Camera-type eye (tissue), 1 donor: Measurements from ENCODE around the gene POLG. TPM values are rescaled to one million over a fixed set of nuclear protein-coding genes. Genes with fewer than 3 reads are reported as not detected.

Source experiments
- total RNA-seq: library from RNA; depleted of rRNA; stranded (reverse); fragments of >200 nt; gene quantifications from one replicate; pipeline ENCODE4 v1.2.3, GENCODE V29; 2014

The POLG gene
- total RNA-seq, result 51.6 TPM

GRCh38 chr15:89334510-89335297 lies at the start of gene POLG:
Gene POLG, minus strand, starts transcription at chr15:89334824. Its CDS starts 1,070 bp downstream, at chr15:89333754.

Other genes with a start within 250 kb of the POLG start
- 63.0 TPM for gene ABHD2, start 246.4 kb downstream of the POLG start, total RNA-seq
- gene RLBP1, start 113.2 kb downstream of the POLG start, total RNA-seq, result 102 TPM
- gene FANCI, start 90.8 kb downstream of the POLG start, total RNA-seq, result 23.0 TPM
- gene RHCG, start 161.8 kb upstream of the POLG start, total RNA-seq, result 1.0 TPM
- gene TICRR, start 240.6 kb upstream of the POLG start, total RNA-seq, result 2.4 TPM